ENCODE results near the gene SMAD1. TPM values are rescaled to one million over a fixed set of nuclear protein-coding genes. Genes with fewer than 3 reads are reported as not detected.

SMAD1 gene
- total RNA-seq, 1 donor from 2014 or later: 26.8 TPM

- Mint-ChIP-seq H3K27ac (ENCODE audit: unreplicated experiment) (no peak overlapping the region), H3K4me1 (peaks cover 8% of the 10 kb centered on the region), H3K9me3 (peaks cover 13% of the 10 kb centered on the region), H3K36me3 (ENCODE audit: low read depth) (peaks cover 20% of the 10 kb centered on the region), H3K27me3 (ENCODE audit: low read depth) (no peaks in the 10 kb centered on the region), H3K4me3 (no peak overlapping the region)
- no peak for TF ChIP-seq CTCF (conservative IDR thresholded peaks at IDR 0.05)
- no peak for DNase-seq (ENCODE audit: low read depth, low spot score)
These were observed 30.4 kb downstream of the SMAD1 start for GRCh38 chr4:145511913-145512522.

GRCh38 chr4:145513020-145513621 is 31.5 kb downstream of the SMAD1 start:
- Mint-ChIP-seq H3K4me3 (no peak overlapping the region), H3K9me3 (peaks cover 13% of the 10 kb centered on the region), H3K4me1 (peaks cover under 1% of the 10 kb centered on the region), H3K27ac (ENCODE audit: unreplicated experiment) (no peak overlapping the region), H3K27me3 (ENCODE audit: low read depth) (no peaks in the 10 kb centered on the region), H3K36me3 (ENCODE audit: low read depth) (peaks cover 27% of the 10 kb centered on the region)
- no peak for TF ChIP-seq CTCF (conservative IDR thresholded peaks at IDR 0.05)
- DNase-seq (ENCODE audit: low read depth, low spot score): no peak

- no peaks in the 10 kb centered on the region for H3K9me3 Mint-ChIP-seq
- TF ChIP-seq CTCF (conservative IDR thresholded peaks at IDR 0.05): no peak
- H3K27me3 Mint-ChIP-seq (ENCODE audit: low read depth): no peaks in the 10 kb centered on the region
- H3K27ac Mint-ChIP-seq (ENCODE audit: unreplicated experiment): no peak overlapping the region
- H3K36me3 Mint-ChIP-seq (ENCODE audit: low read depth): peaks cover 10% of the 10 kb centered on the region
- no peak for DNase-seq (ENCODE audit: low read depth, low spot score)
- no peak overlapping the region for H3K4me3 Mint-ChIP-seq
- no peaks in the 10 kb centered on the region for H3K4me1 Mint-ChIP-seq
These were observed 38.5 kb downstream of the SMAD1 start for GRCh38 chr4:145520172-145520571.

GRCh38 chr4:145521282-145521681 is 39.6 kb downstream of the SMAD1 start:
- H3K27ac Mint-ChIP-seq (ENCODE audit: unreplicated experiment): no peak overlapping the region
- H3K36me3 Mint-ChIP-seq (ENCODE audit: low read depth): peaks cover 10% of the 10 kb centered on the region
- no peak for TF ChIP-seq CTCF (conservative IDR thresholded peaks at IDR 0.05)
- H3K9me3 Mint-ChIP-seq: no peaks in the 10 kb centered on the region
- no peak for DNase-seq (ENCODE audit: low read depth, low spot score)
- no peaks in the 10 kb centered on the region for H3K4me1 Mint-ChIP-seq
- H3K27me3 Mint-ChIP-seq (ENCODE audit: low read depth): no peaks in the 10 kb centered on the region
- no peak overlapping the region for H3K4me3 Mint-ChIP-seq

- Mint-ChIP-seq H3K9me3 (no peaks in the 10 kb centered on the region), H3K27me3 (ENCODE audit: low read depth) (no peaks in the 10 kb centered on the region), H3K27ac (ENCODE audit: unreplicated experiment) (no peak overlapping the region), H3K4me3 (no peak overlapping the region), H3K36me3 (ENCODE audit: low read depth) (peaks cover 4% of the 10 kb centered on the region), H3K4me1 (no peaks in the 10 kb centered on the region)
- DNase-seq (ENCODE audit: low read depth, low spot score): no peak
- no peak for TF ChIP-seq CTCF (conservative IDR thresholded peaks at IDR 0.05)
These were observed 41.5 kb downstream of the SMAD1 start for GRCh38 chr4:145523117-145523516.

Data from neural crest cell (in vitro differentiated cells).